IPS-18c (cell line): Measurements from ENCODE around the gene MRPL58.
"Not testable (repeated sequence)": the region's sequence is repeated elsewhere in the genome, so short reads cannot be mapped to it uniquely, and the experiment has no call there.

ENCODE experiments used
- H3K4me3 ChIP-seq: 2 replicates; pipeline ENCODE4 v1.7.0; 2013; ENCODE audit warnings: low read depth, mild to moderate bottlenecking, low read length, moderate library complexity; ENCODE audit not compliant: insufficient read depth
- H3K9me3 ChIP-seq: one replicate; pipeline ENCODE4 v1.6.1; 2013; ENCODE audit warnings: mild to moderate bottlenecking, low read length, moderate library complexity; ENCODE audit not compliant: control insufficient read depth, insufficient read depth

MRPL58 gene

GRCh38 chr17:75006084-75006483 lies 6.4 kb upstream of the MRPL58 start:
- not testable (repeated sequence) for H3K9me3 ChIP-seq, H3K4me3 ChIP-seq

DNA sequence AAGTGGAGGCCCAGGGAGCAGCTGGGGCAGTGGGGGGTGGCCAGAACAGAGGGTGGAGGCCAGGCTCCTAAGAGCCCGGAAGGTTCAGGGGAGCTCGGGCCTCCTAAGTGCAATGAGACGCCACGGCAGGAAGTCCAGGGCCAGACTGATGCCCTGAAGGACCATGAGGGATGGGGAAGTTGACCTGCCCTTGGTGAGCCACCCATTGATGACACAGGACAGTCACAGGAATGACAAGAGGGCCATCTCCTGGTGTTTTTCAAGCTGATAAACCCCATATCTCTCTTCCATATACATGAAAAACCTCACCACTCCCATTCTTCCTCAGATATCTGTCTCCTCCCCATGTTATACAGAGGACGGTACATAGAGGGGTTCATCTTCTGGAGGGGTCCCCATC lies 5.8 kb upstream of the MRPL58 start:
- Histone ChIP-seq H3K9me3 (no peaks in the 10 kb centered on the region), H3K4me3 (no peak overlapping the region)

DNA sequence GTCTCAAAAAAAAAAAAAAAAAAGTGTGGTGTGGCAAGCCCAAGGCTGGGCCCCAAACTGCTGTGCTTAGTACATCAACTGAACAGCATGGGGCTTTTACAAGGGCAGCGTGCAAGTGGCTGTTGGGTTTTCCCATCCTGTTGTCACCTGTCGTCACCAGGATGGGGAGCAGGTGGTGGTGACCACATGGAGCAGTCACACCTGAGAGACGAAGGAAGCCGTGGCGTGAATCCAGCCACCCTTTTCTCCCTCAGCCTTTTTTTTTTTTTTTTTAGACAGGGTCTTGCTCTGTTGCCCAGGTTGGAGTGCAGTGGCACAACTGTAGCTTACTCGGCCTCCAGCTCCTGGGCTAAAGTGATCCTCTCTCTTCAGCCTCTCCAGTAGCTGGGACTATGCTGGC lies 4.1 kb upstream of the MRPL58 start:
- H3K4me3 ChIP-seq = no peak overlapping the region
- H3K9me3 ChIP-seq = no peaks in the 10 kb centered on the region

- H3K4me3 ChIP-seq = no peak overlapping the region
- H3K9me3 ChIP-seq = no peaks in the 10 kb centered on the region
Measured at GRCh38 chr17:75009139-75009724, 3.2 kb upstream of the MRPL58 start.

DNA sequence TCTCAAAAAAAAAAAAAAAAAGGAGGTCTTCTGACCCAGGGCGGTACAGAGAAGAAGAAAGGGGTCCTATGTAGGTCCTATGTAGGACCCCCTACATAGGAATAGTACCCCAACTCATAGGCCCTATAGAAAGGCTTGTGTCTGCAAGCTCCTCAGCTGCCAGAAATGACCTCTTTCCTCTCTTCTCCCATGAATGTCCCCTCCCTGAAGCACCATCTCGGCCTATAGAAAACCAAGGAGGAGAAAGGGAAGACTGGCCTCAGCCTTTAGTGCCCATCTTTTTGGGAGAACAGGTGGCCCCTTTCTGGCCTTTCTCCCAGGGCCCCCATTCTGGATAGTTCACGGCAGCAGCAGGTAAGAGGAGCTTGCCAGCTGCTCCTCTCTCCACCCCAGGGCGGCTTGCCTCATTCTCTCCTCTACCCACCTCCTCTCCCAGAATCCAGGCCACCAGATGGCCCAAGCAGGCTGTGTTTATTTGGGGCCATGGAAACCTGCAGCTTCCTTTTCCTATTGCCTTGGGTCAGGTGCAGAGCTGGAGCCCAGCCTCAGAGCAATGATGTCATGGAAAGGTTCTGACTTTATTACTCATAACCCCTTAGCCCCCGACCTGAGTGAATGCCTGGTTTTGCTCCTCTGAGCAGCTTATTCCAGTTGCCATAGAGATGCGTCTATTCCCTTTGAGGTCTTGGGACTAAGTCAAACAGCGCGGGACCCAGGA lies 1.6 kb upstream of the MRPL58 start:
- H3K9me3 ChIP-seq = no peaks in the 10 kb centered on the region
- no peak overlapping the region for H3K4me3 ChIP-seq

DNA sequence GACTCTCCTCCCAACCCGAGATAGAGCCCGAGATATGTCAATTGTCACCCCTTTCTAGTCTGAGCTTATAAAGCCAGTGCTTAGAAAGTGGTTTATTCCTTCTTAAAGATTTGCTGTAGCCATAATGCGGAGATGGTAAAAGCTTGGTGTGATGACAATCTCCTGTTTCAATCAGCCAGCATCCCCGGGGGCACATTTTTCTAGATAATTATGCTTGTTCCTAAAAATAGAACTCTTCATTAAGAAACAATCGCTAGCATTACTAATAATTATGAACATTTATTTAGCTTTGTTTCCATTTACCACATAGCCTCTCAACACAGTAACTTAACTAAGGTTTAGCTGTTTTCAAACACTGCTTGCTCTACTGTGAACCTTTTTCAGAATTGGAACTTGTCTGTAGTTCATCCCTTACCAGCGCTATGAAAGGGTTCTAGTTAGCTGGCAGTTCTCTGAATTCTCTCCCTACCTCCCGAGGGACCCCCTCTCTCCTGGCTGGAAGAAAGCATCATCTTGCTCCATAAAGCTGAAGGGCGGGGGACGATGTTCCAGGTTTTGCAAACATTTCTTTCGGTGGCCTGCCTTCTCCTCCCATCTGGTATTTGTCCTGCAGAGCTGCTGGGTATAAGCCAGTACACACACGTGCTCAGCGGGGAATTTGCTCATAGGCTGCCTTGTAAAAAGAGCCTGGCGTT lies 922 bp upstream of the MRPL58 start:
- Histone ChIP-seq H3K4me3 (peak overlapping the region; percentile 99), H3K9me3 (no peaks in the 10 kb centered on the region)

DNA sequence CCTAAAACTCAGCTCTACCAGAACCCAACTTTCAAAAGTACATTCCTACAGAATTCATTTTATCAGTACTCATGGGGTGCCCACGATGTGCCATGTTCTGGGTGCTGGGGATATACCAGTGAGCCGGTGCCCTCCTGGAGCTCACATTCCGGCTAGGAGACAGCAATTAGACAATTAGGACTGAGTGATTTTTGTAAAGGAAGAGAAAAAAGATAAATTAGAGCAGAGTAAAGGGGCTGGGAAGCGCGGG lies 449 bp upstream of the MRPL58 start:
- H3K4me3 ChIP-seq = peak overlapping the region; percentile 99

GRCh38 chr17:75013092-75013559 lies 656 bp downstream of the MRPL58 start:
- peak overlapping the region; percentile 99 for H3K4me3 ChIP-seq
- H3K9me3 ChIP-seq = no peaks in the 10 kb centered on the region

More for the DNA sequence above, 449 bp upstream of the MRPL58 start:
- no peaks in the 10 kb centered on the region for H3K9me3 ChIP-seq

GRCh38 chr17:75019146-75019545 lies 6.7 kb downstream of the MRPL58 start:
- H3K9me3 ChIP-seq = no peaks in the 10 kb centered on the region
- H3K4me3 ChIP-seq = no peak overlapping the region

DNA sequence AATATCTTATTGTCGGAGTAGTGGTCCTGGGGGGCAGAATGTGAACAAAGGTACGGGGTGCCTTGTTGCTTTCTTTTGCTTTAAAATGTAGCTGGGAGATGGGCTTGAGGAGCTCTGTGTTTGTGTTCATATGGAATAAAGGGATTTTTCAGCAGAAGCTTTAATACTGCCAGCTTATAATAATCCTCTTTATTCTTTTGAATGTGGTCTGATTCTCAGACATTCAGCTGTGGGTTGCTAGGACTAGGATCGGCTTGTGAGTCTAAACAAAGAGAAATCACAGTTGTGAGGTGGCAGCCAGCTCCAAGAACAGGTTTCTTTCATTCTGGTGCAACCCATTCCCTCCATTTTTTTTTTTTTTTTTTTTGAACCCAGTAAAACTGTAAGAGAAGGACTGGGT lies 7.2 kb downstream of the MRPL58 start:
- Histone ChIP-seq H3K4me3 (no peak overlapping the region), H3K9me3 (no peaks in the 10 kb centered on the region)

DNA sequence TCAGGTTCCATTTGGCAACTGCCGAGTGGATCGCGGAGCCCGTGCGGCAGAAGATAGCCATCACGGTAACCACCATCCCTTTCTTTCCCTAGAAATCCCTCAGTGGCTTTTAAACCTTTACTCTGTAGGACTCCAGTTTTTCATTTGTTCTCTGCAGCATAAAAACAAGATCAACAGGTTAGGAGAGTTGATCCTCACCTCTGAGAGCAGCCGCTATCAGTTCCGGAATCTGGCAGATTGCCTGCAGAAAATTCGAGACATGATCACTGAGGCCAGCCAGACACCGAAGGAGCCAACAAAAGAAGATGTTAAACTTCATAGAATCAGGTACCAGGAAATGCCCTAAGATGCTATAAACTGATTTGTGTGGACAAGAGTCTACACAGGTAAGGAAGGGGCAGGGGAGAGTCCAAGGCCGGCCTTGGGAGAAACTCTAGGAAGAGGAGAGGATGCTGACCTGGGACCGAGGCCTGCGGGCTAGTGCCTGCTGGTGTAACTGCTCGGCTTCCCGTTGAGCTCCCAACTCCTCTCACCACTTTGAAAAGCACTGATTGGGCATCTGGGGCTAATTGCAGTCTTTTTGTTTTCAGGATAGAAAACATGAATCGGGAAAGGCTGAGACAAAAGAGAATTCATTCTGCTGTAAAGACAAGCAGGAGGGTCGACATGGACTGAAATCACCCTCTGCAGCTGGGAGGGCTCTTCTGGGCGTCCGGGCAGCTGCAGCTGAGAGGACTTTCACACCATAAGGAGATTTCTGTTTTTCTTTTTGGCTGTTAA lies 8.1 kb downstream of the MRPL58 start:
- Histone ChIP-seq H3K4me3 (no peak overlapping the region), H3K9me3 (no peaks in the 10 kb centered on the region)

DNA sequence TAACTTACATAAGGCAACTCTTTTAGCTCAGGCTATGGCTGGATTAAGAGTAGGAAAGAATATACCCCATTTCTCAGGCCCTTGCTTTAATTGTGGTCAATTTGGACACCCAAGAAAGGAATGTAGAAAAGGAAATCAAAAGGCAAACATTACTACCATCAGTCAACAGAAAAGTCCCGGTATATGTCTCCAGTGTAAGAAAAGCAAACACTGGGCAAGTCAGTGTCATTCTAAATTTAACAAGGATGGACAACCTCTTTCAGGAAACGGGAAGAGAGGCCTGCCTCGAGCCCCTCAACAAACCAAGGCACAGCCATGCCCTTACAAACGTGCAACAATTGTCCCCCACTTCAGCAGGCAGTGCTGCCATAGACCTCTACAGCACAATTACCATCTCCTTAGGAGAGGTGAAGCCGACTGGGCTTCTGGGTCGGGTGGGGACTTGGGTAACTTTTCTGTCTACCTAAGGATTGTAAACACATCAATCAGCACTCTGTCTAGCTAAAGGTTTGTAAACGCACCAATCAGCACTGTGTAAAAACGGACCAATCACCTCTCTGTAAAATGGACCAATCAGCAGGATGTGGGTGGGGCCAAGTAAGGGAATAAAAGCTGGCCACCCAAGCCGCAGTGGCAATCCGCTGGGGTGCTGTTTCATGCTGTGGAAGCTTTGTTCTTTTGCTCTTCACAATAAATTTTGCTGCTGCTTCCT lies 12.4 kb downstream of the MRPL58 start:
- Histone ChIP-seq H3K9me3 (peaks cover 3% of the 10 kb centered on the region), H3K4me3 (no peak overlapping the region)

DNA sequence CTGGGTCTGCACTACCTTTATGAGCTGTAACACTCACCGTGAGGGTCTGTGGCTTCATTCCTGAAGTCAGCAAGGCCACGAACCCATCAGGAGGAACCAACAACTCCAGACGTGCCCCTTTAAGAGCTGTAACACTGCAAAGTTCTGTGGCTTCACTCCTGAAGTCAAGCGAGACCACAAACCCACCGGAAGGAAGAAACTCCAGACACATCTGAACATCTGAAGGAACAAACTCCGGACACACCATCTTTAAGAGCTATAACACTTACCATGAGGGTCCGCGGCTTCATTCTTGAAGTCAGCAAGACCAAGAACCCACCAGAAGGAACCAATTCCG lies 12.9 kb downstream of the MRPL58 start:
- not testable (repeated sequence) for H3K4me3 ChIP-seq, H3K9me3 ChIP-seq

- not testable (repeated sequence) for H3K9me3 ChIP-seq, H3K4me3 ChIP-seq
Measured at GRCh38 chr17:75026650-75027049, 14.2 kb downstream of the MRPL58 start.

DNA sequence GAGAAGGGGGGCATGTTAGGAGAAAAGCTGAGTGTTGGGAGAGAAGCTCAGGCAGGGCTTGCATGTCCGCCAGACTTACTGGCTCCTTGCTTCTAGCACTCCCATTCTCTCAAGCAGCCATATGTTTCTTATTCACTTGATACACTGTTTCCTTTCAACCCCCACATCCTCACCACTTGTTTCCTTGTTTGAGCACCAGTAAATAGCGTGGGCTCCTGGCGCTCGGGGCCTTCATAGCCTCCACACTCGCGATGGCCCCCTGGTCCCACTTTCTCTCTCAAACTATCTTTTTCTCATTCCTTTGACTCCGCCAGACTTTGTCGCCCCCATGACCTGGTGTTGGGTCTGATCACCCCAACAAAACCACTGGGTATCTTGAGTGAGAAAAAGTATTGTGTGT lies 17.7 kb downstream of the MRPL58 start:
- H3K4me3 ChIP-seq = no peak overlapping the region
- H3K9me3 ChIP-seq = peaks cover 11% of the 10 kb centered on the region

DNA sequence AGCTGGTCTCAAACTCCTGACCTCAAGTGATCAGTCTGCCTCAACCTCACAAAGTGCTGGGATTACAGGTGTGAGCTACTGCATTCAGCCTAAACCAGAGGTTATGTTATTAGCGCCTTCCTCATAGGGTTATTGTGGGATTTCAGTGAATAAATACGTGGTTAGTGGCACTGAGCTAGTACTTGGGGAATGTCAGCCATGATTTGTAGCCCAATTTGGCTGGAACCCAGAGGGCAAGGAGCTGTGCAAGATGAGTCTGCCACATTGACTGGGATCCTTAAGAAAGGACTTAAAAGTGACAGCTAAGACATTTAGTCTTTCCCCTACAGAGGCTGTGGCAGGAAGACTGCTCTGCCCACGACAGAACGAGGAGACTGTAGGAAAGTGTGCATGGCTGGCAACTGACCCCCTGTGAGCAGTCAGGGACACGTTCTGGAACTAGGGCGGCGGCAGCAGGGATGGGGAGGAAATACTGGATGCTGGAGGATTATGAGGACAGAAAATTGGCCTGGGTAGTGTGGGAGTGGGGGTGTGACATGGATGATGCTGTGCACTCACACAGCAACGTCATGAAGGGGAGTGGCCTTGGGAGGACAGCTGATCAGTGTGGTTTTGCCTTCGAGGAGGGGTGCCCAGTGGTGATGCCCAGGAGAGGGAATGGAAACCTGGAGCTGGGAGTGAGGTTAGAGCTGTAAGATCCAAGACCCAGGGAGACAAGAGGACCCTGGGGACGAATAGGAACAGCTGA lies 19.7 kb downstream of the MRPL58 start:
- Histone ChIP-seq H3K9me3 (peaks cover 11% of the 10 kb centered on the region), H3K4me3 (no peak overlapping the region)
